ENCODE results near the gene FRA10AC1. TPM values are rescaled to one million over a fixed set of nuclear protein-coding genes. Genes with fewer than 3 reads are reported as not detected.

FRA10AC1 gene
- total and polyA plus RNA-seq, 2 donors (not counting 1 experiment from before 2014, with no cell fraction given) = 5.0 to 29.7 TPM

- Histone ChIP-seq H3K79me2 (ENCODE audit: control insufficient read depth, insufficient read depth, low read length) (no peaks in the 10 kb centered on the region), H3K4me2 (replicated peaks; ENCODE audit: low read depth, low read length, poor library complexity, severe bottlenecking) (no peak overlapping the region), H3K36me3 (replicated peaks in 1 of 2; ENCODE audit: control extremely low read depth in 1 of 2, control insufficient read depth in 1 of 2, extremely low read depth in 1 of 2, insufficient read depth in 2 of 2, low read length in 1 of 2) (no peaks in the 10 kb centered on the region), H3K27me3 (replicated peaks in 1 of 4; ENCODE audit: control extremely low read depth in 1 of 4, control insufficient read depth in 3 of 4, insufficient read depth in 4 of 4, low read length in 3 of 4) (peaks cover 0 to 12% (median 7%) of the 10 kb centered on the region in 4 experiments), H3K4me3 (ENCODE audit: control extremely low read depth in 1 of 5, extremely low read depth in 1 of 5, insufficient read depth in 1 of 5, low read depth in 2 of 5, low read length in 4 of 5) (no peak overlapping the region), H2AFZ (ENCODE audit: insufficient read depth, low read depth, low read length, poor library complexity, severe bottlenecking) (no peak overlapping the region), H3K4me1 (ENCODE audit: control insufficient read depth in 2 of 2, insufficient read depth in 2 of 2, low read length in 2 of 2) (peaks cover 0 to 6% of the 10 kb centered on the region in 2 donors), H3K9ac (ENCODE audit: low read length) (no peak overlapping the region), H3K27ac (ENCODE audit: low read length in 2 of 2) (no peak overlapping the region), H3K9me3 (ENCODE audit: control extremely low read depth in 1 of 3, control insufficient read depth in 2 of 3, insufficient read depth in 1 of 3, low read length in 2 of 3) (peaks cover 0 to 2% (median 0%) of the 10 kb centered on the region in 3 donors), H4K20me1 (ENCODE audit: control insufficient read depth, insufficient read depth, low read length, poor library complexity, severe bottlenecking) (no peaks in the 10 kb centered on the region)
- Mint-ChIP-seq H3K27me3 (peaks cover 30% of the 10 kb centered on the region), H3K9me3 (ENCODE audit: insufficient read depth) (no peaks in the 10 kb centered on the region), H3K4me1 (peaks cover 7% of the 10 kb centered on the region), H3K27ac (no peak overlapping the region), H3K4me3 (no peak overlapping the region)
- DNase-seq (no peak), ATAC-seq (ENCODE audit: low read depth) (no peak)
- POLR2A ChIA-PET = no interaction called here
- intact Hi-C loops (cut with micrococcal nuclease) = no loop called here
- CTCF ChIA-PET = no interaction called here
- TF ChIP-seq, protein P1, sequence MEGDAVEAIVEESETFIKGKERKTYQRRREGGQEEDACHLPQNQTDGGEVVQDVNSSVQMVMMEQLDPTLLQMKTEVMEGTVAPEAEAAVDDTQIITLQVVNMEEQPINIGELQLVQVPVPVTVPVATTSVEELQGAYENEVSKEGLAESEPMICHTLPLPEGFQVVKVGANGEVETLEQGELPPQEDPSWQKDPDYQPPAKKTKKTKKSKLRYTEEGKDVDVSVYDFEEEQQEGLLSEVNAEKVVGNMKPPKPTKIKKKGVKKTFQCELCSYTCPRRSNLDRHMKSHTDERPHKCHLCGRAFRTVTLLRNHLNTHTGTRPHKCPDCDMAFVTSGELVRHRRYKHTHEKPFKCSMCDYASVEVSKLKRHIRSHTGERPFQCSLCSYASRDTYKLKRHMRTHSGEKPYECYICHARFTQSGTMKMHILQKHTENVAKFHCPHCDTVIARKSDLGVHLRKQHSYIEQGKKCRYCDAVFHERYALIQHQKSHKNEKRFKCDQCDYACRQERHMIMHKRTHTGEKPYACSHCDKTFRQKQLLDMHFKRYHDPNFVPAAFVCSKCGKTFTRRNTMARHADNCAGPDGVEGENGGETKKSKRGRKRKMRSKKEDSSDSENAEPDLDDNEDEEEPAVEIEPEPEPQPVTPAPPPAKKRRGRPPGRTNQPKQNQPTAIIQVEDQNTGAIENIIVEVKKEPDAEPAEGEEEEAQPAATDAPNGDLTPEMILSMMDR (IDR thresholded peaks at IDR 0.05) = no peak
- TF ChIP-seq EZH2 (IDR thresholded peaks at IDR 0.05; ENCODE audit: borderline replicate concordance, insufficient read depth, low read depth, low read length, poor library complexity, severe bottlenecking) = no peak
These were observed 20.2 kb upstream of the FRA10AC1 start for GRCh38 chr10:93722550-93722949.

DNA sequence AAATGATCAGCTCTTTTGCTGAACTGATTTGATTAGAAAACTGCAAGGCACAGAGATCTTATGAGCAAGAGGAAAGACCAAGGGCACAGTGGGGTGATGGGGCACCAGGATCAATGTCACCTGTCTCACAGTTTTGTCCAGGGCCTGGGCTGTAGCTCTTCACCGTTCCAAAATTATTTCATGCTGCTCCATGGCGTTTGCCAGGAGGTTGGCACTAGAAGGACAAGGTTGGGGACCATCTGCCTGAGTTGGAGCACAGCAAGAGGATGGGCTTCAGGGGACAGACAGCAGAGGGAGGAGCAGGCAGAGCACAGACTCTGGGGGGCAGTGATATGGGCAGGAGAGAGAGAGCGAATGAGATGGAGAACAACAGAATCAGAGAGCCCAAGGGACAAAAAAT lies 17.5 kb upstream of the FRA10AC1 start:
- Histone ChIP-seq H3K27ac (ENCODE audit: low read length in 2 of 2) (no peak overlapping the region), H3K79me2 (ENCODE audit: control insufficient read depth, insufficient read depth, low read length) (no peaks in the 10 kb centered on the region), H4K20me1 (ENCODE audit: control insufficient read depth, insufficient read depth, low read length, poor library complexity, severe bottlenecking) (no peaks in the 10 kb centered on the region), H3K4me3 (ENCODE audit: control extremely low read depth in 1 of 5, extremely low read depth in 1 of 5, insufficient read depth in 1 of 5, low read depth in 2 of 5, low read length in 4 of 5) (no peak overlapping the region), H2AFZ (ENCODE audit: insufficient read depth, low read depth, low read length, poor library complexity, severe bottlenecking) (no peak overlapping the region), H3K27me3 (replicated peaks in 1 of 4; ENCODE audit: control extremely low read depth in 1 of 4, control insufficient read depth in 3 of 4, insufficient read depth in 4 of 4, low read length in 3 of 4) (peaks cover 0 to 6% (median 5%) of the 10 kb centered on the region in 4 experiments), H3K4me1 (ENCODE audit: control insufficient read depth in 2 of 2, insufficient read depth in 2 of 2, low read length in 2 of 2) (peaks cover 0 to 6% of the 10 kb centered on the region in 2 donors), H3K9ac (ENCODE audit: low read length) (no peak overlapping the region), H3K4me2 (replicated peaks; ENCODE audit: low read depth, low read length, poor library complexity, severe bottlenecking) (no peak overlapping the region), H3K9me3 (ENCODE audit: control extremely low read depth in 1 of 3, control insufficient read depth in 2 of 3, insufficient read depth in 1 of 3, low read length in 2 of 3) (peaks cover 0 to 2% (median 0%) of the 10 kb centered on the region in 3 donors), H3K36me3 (replicated peaks in 1 of 2; ENCODE audit: control extremely low read depth in 1 of 2, control insufficient read depth in 1 of 2, extremely low read depth in 1 of 2, insufficient read depth in 2 of 2, low read length in 1 of 2) (no peaks in the 10 kb centered on the region)
- peaks cover 14% of the 10 kb centered on the region for H3K27me3 Mint-ChIP-seq
- no peak for TF ChIP-seq EZH2 (IDR thresholded peaks at IDR 0.05; ENCODE audit: borderline replicate concordance, insufficient read depth, low read depth, low read length, poor library complexity, severe bottlenecking)
- TF ChIP-seq, protein P1 (IDR thresholded peaks at IDR 0.05) = no peak
- H3K9me3 Mint-ChIP-seq (ENCODE audit: insufficient read depth) = no peaks in the 10 kb centered on the region
- H3K27ac Mint-ChIP-seq = no peak overlapping the region
- no peak for DNase-seq
- ATAC-seq (ENCODE audit: low read depth) = no peak
- intact Hi-C loops (cut with micrococcal nuclease) = no loop called here
- WGBS (ENCODE audit: insufficient coverage) = 96% methylated on average over 2 of the region's 3 CpGs
- CTCF ChIA-PET = interaction anchor here (1.4 kb wide), 1 partner anchor 13 kb away, joined by 3 read pairs; no protein-coding TSS in a partner anchor
- H3K4me1 Mint-ChIP-seq = peaks cover 15% of the 10 kb centered on the region
- no peak overlapping the region for H3K4me3 Mint-ChIP-seq
- POLR2A ChIA-PET = no interaction called here
